Motor neuron (in vitro differentiated cells): ENCODE data around the gene CASS4. TPM values are rescaled to one million over a fixed set of nuclear protein-coding genes. Genes with fewer than 3 reads are reported as not detected.
A peak's percentile ranks its signal among the peaks of the same experiment; 100 is the strongest.

ENCODE experiments used
- ATAC-seq, 8 experiments: fragments of 200-7000 bp; cut with Tn5 transposase; replicated peaks in 6 of 8; 2 replicates each; pipeline ENCODE4 v1.8.0; 2021; ENCODE audit warnings: mild to moderate bottlenecking in 8 of 8, moderate library complexity in 8 of 8
- H3K27ac ChIP-seq, 2 donors: fragments of 250-450 bp; sonication (Bioruptor Pico); 2 replicates each; pipeline ENCODE4 v1.9.0; 2021; ENCODE audit warnings: antibody characterized with exemption in 2 of 2, mild to moderate bottlenecking in 2 of 2, moderate library complexity in 1 of 2
- H3K4me1 ChIP-seq, 2 donors: fragments of 250-450 bp; sonication (Bioruptor Pico); replicated peaks in 1 of 2; 2 replicates each; pipeline ENCODE4 v1.6.1; 2021; ENCODE audit warnings: antibody characterized with exemption in 2 of 2, mild to moderate bottlenecking in 2 of 2, moderate library complexity in 1 of 2
- H3K4me3 ChIP-seq, 5 donors: fragments of 250-450 bp; sonication (Bioruptor Pico); 2 replicates each; pipeline ENCODE4 v1.9.0; 2021; ENCODE audit warnings: antibody characterized with exemption in 5 of 5, mild to moderate bottlenecking in 5 of 5, moderate library complexity in 4 of 5
- WGBS, 10 experiments: fragments of 450-650 bp; shearing (Covaris generic); methylation state at CpG; one replicate each; pipeline ENCODE4 v1.0.0; 2022; 5-methylcytosine and 5-hydroxymethylcytosine counted together
- in situ Hi-C, 9 experiments: fragments of 400-800 bp; cut with MboI; loops; one replicate each; pipeline ENCODE4 v1.15.0; 2021; ENCODE audit warnings: low sequenced_read_pairs in 9 of 9, low pct_unique_long_range_greater_than_20kb in 2 of 9; ENCODE audit not compliant: unreplicated experiment in 9 of 9
- total RNA-seq, 8 experiments: library from RNA; unstranded; fragments of 300-600 nt; gene quantifications; 2 replicates each; pipeline versions ENCODE4 v1.2.3 to v1.2.4, GENCODE V29; 2022

CASS4 gene
- total RNA-seq, 8 experiments from 2014 or later, result 0.09 to 2.6 (median 0.17) TPM; not detected in 1

DNA sequence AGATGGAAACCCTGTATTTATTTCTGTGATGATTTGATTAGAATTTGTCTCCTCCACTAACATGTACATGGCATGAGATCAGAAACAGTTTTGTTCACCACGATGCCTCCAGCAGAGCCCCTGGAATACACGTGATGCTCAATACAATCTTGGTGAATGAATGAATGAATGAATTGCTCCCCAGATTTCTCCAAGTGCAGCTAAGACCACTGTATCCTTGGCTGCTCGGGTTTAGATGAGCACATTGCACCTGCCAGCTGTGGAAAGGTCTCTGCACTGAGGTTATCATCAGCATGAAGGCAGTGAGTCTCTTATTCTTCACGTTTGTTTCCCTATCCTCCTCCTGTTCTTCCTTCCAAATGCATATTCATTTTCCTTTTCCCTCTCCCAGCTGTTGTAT, 17.9 kb downstream of the CASS4 start:
- Histone ChIP-seq H3K4me3 (no peak overlapping the region), H3K27ac (no peak overlapping the region), H3K4me1 (no peaks in the 10 kb centered on the region)
- 0 to 80% (median 24%) methylated on average over 1 to 4 of the region's 4 CpGs; no CpG with 5 or more reads in 2 of the 10 experiments for WGBS, 10 experiments
- in situ Hi-C loops, result no loop called here
- ATAC-seq, result no peak

DNA sequence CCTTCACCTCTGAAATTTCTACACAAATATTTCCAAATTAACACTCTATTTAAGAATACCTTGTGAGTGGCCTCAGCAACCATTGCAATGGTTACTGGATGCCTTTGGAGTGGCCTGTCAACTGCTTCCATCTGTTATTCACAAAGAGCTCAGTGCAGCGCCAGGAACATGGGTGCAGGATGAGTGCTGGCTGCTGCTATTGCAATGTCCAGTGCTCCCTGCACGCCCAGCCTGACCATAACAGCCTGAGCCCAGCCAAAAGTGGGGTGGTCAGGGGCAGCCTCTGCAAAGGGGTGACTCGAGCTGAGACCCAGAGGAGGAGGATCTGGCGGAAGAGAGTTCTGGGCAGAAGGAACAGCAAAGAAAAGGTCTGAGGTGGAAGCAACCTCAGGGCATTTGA, 18.4 kb downstream of the CASS4 start:
- in situ Hi-C loops, result no loop called here
- no peaks in the 10 kb centered on the region for H3K4me1 ChIP-seq
- no peak overlapping the region for H3K27ac ChIP-seq
- H3K4me3 ChIP-seq, result no peak overlapping the region
- WGBS, 10 experiments, result 32 to 100% (median 49%) methylated on average over 1 to 4 of the region's 4 CpGs; no CpG with 5 or more reads in 2 of the 10 experiments
- peak in 1 of 8 experiments; percentile 23 for ATAC-seq

DNA sequence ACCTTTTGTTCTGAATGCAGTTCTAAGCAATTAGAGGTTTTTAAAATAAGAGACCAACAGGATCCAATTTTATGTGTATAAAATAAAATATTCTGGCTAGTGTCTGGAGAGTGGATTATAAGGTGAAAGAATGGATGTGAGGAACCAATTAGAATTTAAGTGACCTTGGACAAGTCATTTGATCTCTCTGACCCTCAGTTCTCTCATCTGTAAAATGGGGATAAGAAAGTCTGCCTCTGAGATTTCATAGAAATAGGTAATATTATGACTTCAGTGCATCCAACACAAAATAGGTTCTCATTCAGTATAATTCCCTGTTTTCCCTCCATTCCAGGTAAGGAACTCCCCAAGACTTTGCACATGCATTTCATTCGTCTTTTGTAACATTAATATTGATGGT, 18.9 kb downstream of the CASS4 start:
- no peak for ATAC-seq
- Histone ChIP-seq H3K4me1 (no peaks in the 10 kb centered on the region), H3K4me3 (no peak overlapping the region), H3K27ac (no peak overlapping the region)
- WGBS, 10 experiments, result 10 to 100% (median 75%) methylated on average over 1 of the region's 1 CpG; no CpG with 5 or more reads in 3 of the 10 experiments
- in situ Hi-C loops, result no loop called here

DNA sequence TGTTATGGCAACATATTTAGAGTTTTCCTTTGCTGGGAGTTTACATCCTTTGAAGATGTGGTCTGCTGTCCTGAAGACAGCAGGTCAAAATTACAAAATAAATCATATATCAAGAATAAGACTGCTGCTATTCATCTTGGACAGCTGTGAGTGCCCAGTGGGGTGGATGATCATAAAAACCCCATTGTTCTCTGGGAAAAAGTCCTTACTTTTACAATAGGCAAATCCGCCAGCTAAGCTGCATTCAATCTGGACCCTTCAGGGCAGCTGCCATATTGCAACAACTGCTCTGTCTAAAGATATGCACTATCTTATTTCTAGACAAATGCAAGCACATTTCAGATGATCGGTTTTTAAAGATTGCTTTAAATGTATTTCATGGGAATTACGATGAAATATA, 19.4 kb downstream of the CASS4 start:
- 0 to 95% (median 70%) methylated on average over 1 to 3 of the region's 3 CpGs; no CpG with 5 or more reads in 1 of the 10 experiments for WGBS, 10 experiments
- Histone ChIP-seq H3K4me3 (no peak overlapping the region), H3K27ac (no peak overlapping the region), H3K4me1 (no peaks in the 10 kb centered on the region)
- in situ Hi-C loops, result no loop called here
- ATAC-seq, result no peak

DNA sequence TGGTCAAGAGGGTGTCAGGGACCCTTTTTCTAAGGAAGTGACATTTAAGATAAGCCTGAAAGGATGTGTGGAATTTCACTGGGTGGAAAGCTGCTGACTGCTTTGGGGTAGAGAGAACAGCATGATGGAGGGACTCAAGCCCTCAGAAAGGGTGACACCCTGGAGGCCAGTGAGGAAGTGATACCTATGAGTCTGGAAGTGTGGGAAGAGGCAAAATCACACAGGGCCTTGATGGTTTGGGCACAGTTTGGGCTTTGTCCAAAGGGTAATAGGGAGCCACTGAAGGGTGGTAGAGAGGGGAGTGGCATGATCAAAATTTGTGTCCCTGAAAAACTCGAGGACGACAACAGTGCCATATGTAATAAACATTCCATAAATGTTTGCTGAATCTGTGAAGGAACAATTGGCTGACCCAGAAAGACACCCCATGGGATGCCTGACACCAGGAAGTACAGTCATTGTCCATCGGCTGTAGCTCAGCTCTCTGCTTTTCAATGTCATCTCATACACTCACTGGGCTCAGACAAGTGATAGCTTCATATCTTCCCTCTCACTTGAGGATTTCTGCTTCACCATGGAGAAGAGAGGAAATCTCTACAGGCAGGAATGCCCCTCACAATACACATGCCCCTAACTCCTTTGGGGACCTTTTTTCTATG, 21.3 kb downstream of the CASS4 start:
- WGBS, 10 experiments, result 0 to 83% (median 42%) methylated on average over 2 to 3 of the region's 3 CpGs; no CpG with 5 or more reads in 4 of the 10 experiments
- ATAC-seq, result peak in 3 of 8 experiments; percentile 12 to 58 (median 52)
- in situ Hi-C loops, result no loop called here
- Histone ChIP-seq H3K4me1 (no peaks in the 10 kb centered on the region), H3K4me3 (no peak overlapping the region), H3K27ac (no peak overlapping the region)

DNA sequence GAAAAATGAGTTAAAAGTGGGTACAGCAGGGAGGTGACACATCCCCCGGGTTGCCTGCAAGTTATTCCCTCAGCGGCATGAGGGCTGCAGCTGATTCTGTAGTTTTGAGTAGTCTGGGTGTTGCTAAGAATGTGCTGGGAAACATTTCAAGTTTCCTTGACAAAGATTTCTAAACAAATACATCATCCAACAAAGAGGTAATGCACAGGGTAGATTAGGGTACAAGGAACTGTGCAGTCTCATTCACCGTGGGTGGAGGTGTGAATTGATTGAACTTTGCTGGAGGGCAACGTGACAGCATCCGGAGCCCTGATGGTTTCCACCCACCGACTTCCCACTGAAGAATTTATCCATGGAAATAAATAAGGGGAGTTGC, 21.8 kb downstream of the CASS4 start:
- ATAC-seq, result peak in 5 of 8 experiments; percentile 33 to 94 (median 78)
- H3K27ac ChIP-seq, result no peak overlapping the region

DNA sequence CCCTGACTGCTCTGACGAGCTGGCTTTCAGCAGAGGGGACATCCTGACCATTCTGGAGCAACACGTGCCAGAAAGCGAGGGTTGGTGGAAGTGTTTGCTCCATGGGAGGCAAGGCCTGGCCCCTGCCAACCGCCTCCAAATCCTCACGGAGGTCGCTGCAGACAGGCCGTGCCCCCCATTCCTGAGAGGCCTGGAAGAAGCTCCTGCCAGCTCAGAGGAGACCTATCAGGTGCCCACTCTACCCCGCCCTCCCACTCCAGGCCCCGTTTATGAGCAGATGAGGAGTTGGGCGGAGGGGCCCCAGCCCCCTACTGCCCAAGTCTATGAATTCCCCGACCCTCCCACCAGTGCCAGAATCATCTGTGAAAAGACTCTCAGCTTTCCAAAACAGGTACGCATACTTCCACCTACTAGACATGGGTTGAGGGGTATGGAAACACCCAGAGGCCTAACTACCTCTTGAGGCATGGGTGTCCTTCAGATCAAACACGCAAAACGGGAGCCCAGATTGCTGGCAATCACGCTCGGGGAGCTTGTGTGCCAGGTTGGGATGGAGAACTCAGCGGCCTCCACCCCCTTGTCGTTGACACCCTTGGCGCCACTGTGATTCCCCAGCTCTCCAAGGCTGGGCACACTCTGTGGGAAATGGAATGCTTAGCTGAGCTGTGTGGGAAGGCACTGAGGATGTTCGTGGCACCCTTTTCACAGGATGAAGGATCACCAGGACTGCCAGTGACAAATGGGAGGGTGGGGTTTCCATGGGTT, 25.3 kb downstream of the CASS4 start:
- no peak overlapping the region for H3K4me3 ChIP-seq
- H3K4me1 ChIP-seq, result no peaks in the 10 kb centered on the region
- no peak overlapping the region for H3K27ac ChIP-seq
- 57 to 96% (median 63%) methylated on average over 1 to 9 of the region's 20 CpGs; no CpG with 5 or more reads in 3 of the 10 experiments for WGBS, 10 experiments
- in situ Hi-C loops, result no loop called here
- no peak for ATAC-seq

More for the DNA sequence above, 21.8 kb downstream of the CASS4 start:
- 0 to 96% (median 78%) methylated on average over 2 to 5 of the region's 6 CpGs; no CpG with 5 or more reads in 3 of the 10 experiments for WGBS, 10 experiments
- Histone ChIP-seq H3K4me3 (no peak overlapping the region), H3K4me1 (no peaks in the 10 kb centered on the region)
- in situ Hi-C loops, result no loop called here

DNA sequence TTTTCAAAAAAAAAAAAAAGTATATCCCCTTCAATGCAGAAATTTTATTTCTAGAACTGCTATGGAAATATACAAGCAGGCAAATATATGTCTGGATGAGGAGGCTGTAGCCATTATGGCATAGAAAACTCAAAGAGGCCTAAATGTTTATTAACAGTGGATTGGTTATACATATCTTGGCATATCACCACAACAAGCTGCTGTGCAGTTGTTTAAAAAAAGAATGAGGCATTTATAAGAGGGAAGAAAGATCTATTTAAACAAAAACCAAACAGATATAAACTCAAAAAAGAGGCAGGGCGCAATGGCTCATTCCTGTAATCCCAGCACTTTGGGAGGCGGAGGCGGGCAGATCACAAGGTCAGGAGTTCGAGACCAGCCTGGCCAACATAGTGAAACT, 26.2 kb downstream of the CASS4 start:
- ATAC-seq, result no peak
- H3K4me3 ChIP-seq, result no peak overlapping the region
- H3K4me1 ChIP-seq, result no peaks in the 10 kb centered on the region
- in situ Hi-C loops, result no loop called here
- no peak overlapping the region for H3K27ac ChIP-seq
- WGBS, 10 experiments, result 72 to 100% (median 97%) methylated on average over 1 to 4 of the region's 4 CpGs; no CpG with 5 or more reads in 2 of the 10 experiments

DNA sequence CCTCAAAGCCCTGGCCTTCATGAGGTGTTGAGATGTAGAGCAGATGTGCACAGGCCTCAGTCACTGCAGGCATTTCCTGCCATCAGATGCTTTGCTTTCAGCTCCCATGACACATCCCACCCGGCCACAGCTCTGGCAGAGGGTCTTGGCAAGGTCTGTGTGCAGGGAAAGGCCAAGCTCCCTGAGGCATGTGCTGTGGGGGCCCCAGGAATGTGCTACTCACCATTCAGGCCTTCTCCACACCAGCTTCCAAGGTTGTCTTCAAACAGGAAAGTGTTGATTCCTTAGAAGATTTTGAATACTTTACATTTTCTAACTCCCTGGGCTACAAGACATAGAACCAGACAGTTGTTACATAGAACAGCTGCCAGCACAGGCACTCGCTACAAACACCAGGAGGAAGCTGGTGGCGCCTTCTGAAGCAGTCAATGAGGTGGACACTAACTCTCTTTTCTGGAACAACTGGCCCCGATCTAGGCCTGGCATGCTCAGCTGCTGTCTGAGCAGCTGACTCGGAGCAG, 27.8 kb downstream of the CASS4 start:
- ATAC-seq, result no peak
- Histone ChIP-seq H3K4me1 (no peaks in the 10 kb centered on the region), H3K4me3 (no peak overlapping the region), H3K27ac (no peak overlapping the region)
- 0 to 83% (median 40%) methylated on average over 1 to 4 of the region's 5 CpGs; no CpG with 5 or more reads in 3 of the 10 experiments for WGBS, 10 experiments
- in situ Hi-C loops, result no loop called here

DNA sequence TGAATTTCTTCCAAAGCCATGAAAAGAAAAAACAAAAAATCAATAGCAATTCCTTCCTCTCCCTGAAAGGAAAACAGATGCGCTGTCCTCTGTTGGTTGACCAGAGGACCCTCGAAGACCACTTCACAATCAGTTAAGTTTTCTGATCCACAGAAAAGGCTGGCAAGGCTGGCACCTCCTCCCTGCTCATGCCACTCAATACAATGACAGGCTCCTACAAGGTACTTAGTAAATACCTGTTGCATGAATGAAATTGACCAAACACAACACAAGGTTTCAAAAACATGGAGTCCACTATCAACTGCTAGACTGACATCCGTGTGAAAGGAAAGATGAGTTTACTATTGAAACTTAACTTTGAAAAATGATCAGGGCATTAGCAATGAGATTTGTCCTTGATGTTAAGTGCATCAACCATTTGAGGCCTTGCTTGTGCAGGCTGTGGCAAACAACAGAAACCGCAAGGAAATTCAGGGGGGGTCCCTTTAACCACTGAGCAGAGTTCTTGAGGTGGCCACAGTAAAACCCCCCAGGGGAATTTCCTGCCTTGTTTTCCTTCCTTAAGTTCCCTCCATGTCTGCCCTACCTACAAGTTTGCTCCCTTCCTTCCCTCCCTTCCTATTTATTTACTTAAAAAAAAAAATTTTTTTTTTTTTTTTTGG, 28.4 kb downstream of the CASS4 start:
- no peak for ATAC-seq
- Histone ChIP-seq H3K27ac (no peak overlapping the region), H3K4me1 (no peaks in the 10 kb centered on the region), H3K4me3 (no peak overlapping the region)
- 73 to 100% (median 87%) methylated on average over 1 to 4 of the region's 4 CpGs; no CpG with 5 or more reads in 2 of the 10 experiments for WGBS, 10 experiments
- in situ Hi-C loops, result no loop called here

DNA sequence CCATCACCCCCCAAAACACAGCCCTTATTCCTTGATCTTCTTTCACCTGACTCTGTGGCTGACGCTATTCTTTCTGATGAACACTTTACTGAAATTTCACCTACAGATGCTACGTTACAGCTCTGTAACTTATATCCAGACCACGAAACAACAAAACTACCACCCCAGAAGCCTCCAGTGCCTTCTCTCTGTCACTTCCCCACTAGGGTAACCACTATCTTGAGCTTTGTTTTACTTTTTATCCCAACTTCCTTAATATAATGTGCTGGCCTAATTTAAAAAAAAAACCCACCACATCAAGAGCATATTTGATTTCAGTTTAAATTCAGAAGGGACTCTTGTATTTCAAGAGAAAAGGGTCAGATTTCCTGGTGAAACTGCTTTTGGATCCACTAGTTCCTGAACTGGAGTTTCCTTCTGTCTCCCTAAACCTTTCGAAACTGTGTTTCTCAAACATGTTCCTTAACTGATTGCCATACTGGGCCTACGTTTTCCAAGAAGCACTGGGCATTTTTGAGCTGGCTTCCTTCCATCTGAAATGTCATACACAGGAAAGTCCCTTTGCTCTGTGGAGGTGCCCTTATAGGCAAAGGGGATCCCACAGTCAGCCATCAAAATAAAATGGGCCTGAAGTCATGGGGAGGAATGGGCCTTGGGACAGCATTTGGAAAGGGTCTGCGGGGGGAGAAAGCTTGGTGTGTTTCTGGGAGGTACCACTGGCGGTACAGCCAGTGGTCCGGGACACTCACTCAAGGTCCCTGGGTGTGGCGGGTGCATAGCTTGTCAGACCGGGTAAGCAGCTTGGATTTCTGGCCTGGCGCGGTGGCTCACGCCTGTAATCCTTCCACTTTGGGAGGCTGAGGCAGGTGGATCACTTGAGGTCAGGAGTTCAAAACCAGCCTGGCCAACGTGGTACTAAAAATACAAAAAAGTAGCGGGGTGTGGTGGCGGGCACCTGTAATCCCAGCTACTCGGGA, 30.6 kb downstream of the CASS4 start:
- H3K27ac ChIP-seq, result no peak overlapping the region
- in situ Hi-C loops, result no loop called here
- 65 to 100% (median 90%) methylated on average over 2 to 9 of the region's 17 CpGs; no CpG with 5 or more reads in 1 of the 10 experiments for WGBS, 10 experiments
- H3K4me1 ChIP-seq, result no peaks in the 10 kb centered on the region
- ATAC-seq, result no peak
- H3K4me3 ChIP-seq, result no peak overlapping the region
